Transverse colon (tissue), 4 donors: ENCODE data around the gene PJA2.

ENCODE experiments used
- CTCF ChIP-seq, 5 experiments: fragments of 200-600 bp in 3 of 5; fragments of 450-650 bp in 2 of 5; sonication (generic) in 3 of 5; IDR thresholded peaks; 1 replicate in 2 of 5; 2 replicates in 3 of 5; pipeline ENCODE4 v1.5.1; 2016 to 2017; ENCODE audit warnings: antibody characterized with exemption in 5 of 5, inconsistent platforms in 3 of 5, mild to moderate bottlenecking in 2 of 5, moderate library complexity in 1 of 5
- POLR2A ChIP-seq: fragments of 450-650 bp; IDR thresholded peaks from one replicate; pipeline ENCODE4 v1.6.1; 2016; ENCODE audit warnings: antibody characterized with exemption, mild to moderate bottlenecking, moderate library complexity
- POLR2AphosphoS5 ChIP-seq, 3 donors: sonication (generic); formaldehyde crosslinking; IDR thresholded peaks; one replicate each; pipeline ENCODE4 v1.6.1; 2016; ENCODE audit warnings: antibody characterized with exemption in 3 of 3

DNA sequence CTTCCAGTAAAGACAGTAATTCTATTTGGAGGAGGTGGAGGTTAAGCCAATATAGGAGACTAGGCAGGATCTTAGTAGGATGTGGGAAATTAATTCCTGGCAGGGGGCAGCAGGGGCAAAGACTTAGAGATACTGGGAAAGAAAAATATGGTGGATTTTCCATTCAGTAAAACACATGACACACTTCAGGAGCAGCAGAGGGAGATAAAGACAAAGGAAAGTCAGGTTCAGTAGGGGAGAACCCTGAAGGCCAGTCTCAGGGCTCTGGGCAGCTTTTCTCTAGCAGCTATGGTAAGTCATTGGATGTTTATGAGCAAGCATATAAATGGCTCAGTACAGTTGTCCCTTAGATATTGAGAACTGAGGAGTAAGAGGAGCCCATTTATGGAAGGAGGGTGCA, 105.5 kb downstream of the PJA2 start:
- TF ChIP-seq CTCF (IDR thresholded peaks at IDR 0.05) (no peak), POLR2A (no peak), POLR2AphosphoS5 (IDR thresholded peaks at IDR 0.05) (no peak)
